LHCN-M2 (cell line): ENCODE results near the gene SINHCAF. TPM values are rescaled to one million over a fixed set of nuclear protein-coding genes. Genes with fewer than 3 reads are reported as not detected.
A peak's percentile ranks its signal among the peaks of the same experiment; 100 is the strongest.
"Not testable (repeated sequence)": the region's sequence is repeated elsewhere in the genome, so short reads cannot be mapped to it uniquely, and the experiment has no call there.

ENCODE experiments used
- DNase-seq: peaks from one replicate; pipeline ENCODE4 v3.0.0-alpha.2; 2012; ENCODE audit warnings: low read depth
- polyA plus RNA-seq: library from polyadenylated mRNA; unstranded; fragments of >200 nt; gene quantifications from one replicate; pipeline ENCODE4 v1.2.1, GENCODE V29; 2012; ENCODE audit warnings: missing spikeins
- total RNA-seq: library from RNA; depleted of rRNA; stranded (reverse); fragments of >200 nt; gene quantifications from 2 replicates; pipeline ENCODE4 v1.2.3, GENCODE V29; 2014; rRNA removed

SINHCAF gene
- 18.4 and 40.6 TPM in 2 replicates for total RNA-seq
- polyA plus RNA-seq, result 2.7 TPM

- peak; percentile 98 for DNase-seq
Observed at GRCh38 chr12:31325877-31326631, at the start of gene SINHCAF. SINHCAF (minus strand) TSS chr12:31326150; CDS start chr12:31298204, 27,946 bp downstream.

GRCh38 chr12:31375422-31375821, 49.5 kb upstream of the SINHCAF start:
- not testable (repeated sequence) for DNase-seq

GRCh38 chr12:31371256-31371620, 45.3 kb upstream of the SINHCAF start:
- no peak for DNase-seq

- no peak for DNase-seq
Observed at GRCh38 chr12:31370531-31371255, 44.7 kb upstream of the SINHCAF start.

GRCh38 chr12:31369712-31370521, 44.0 kb upstream of the SINHCAF start:
- DNase-seq, result peak; percentile 45

GRCh38 chr12:31368666-31369361, 42.9 kb upstream of the SINHCAF start:
- DNase-seq, result no peak

- DNase-seq, result no peak
Observed at GRCh38 chr12:31366104-31366621, 40.2 kb upstream of the SINHCAF start.

- DNase-seq, result no peak
Observed at GRCh38 chr12:31363831-31364230, 37.9 kb upstream of the SINHCAF start.

GRCh38 chr12:31363416-31363809, 37.5 kb upstream of the SINHCAF start:
- DNase-seq, result no peak

GRCh38 chr12:31362759-31363415, 36.9 kb upstream of the SINHCAF start:
- no peak for DNase-seq

GRCh38 chr12:31362115-31362758, 36.3 kb upstream of the SINHCAF start:
- no peak for DNase-seq

GRCh38 chr12:31361730-31362114, 35.8 kb upstream of the SINHCAF start:
- DNase-seq, result no peak

- no peak for DNase-seq
Observed at GRCh38 chr12:31355747-31356107, 29.8 kb upstream of the SINHCAF start.

GRCh38 chr12:31353750-31354708, 28.1 kb upstream of the SINHCAF start:
- DNase-seq, result no peak

- DNase-seq, result no peak
Observed at GRCh38 chr12:31346267-31346666, 20.3 kb upstream of the SINHCAF start.

GRCh38 chr12:31343139-31343538, 17.2 kb upstream of the SINHCAF start:
- no peak for DNase-seq

GRCh38 chr12:31342286-31342685, 16.3 kb upstream of the SINHCAF start:
- no peak for DNase-seq

- DNase-seq, result no peak
Observed at GRCh38 chr12:31339831-31340622, 14.1 kb upstream of the SINHCAF start.
